HG02588 (cell line): ENCODE data around the gene TCF4.

ENCODE experiments used
- ATAC-seq: cut with Tn5 transposase; IDR thresholded peaks from one replicate; pipeline ENCODE4 v1.9.1; 2021; ENCODE audit warnings: mild to moderate bottlenecking, moderate library complexity; ENCODE audit not compliant: unreplicated experiment

Gene TCF4

DNA sequence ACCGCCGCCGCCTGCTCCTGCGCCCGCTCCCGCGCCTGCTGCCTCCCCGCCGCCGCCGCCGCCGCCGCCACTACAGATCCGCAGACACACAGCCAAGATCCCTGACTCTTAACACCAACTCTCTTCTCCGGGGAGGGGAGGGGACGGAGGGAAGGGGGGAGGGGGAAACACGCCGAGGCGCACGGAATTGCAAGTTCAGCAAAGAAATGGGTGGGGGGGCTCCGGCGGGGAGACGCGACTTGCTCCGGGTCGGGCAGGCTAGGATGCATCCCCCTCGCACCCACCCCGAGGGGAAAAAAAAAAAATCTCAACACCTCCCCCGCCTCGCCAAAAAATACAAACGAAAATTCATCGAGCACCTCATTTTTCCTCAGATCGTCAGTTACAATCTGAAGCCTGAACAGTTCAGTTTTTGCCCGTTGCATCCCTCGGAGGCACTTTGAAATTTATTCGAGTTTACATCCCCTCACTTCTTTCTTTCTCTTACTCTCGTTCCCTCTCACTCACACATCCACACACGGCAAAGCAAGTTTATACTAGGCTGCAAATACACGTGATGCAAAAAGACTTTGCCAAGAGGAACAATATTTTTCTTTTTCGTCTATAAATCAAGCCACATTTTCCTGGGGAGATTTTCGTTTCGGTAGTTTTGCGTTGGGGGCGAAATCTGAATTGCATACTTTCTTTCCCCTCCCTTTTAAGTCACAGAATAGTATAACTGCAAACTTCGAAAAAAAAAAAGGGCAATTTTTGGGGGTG is at the start of gene TCF4:
TCF4 (minus strand) TSS at position 82 of the 759 bp plus-strand sequence. CDS start 1,076 bp downstream, outside the sequence.
- ATAC-seq = no peak

DNA sequence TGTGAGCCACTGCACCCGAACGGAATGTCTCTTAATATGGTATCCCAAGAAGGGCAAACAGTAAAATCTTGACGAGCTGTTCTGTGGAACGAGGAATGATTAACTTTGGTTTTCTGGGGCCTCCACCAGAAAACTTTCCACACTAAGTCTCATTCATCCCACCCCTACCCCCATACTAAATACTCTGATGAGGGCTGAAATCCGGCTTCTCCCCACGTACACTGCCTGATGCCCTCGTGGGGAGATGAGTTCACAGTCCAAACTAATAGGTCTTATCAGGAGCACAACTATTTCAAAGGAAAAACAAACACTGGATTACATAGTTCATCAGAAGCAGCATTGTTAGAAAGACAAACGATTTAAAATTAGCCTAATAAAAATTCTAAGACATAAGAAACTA is 49.2 kb upstream of the TCF4 start:
- no peak for ATAC-seq

GRCh38 chr18:55635439-55635838 is 47.4 kb upstream of the TCF4 start:
- no peak for ATAC-seq

DNA sequence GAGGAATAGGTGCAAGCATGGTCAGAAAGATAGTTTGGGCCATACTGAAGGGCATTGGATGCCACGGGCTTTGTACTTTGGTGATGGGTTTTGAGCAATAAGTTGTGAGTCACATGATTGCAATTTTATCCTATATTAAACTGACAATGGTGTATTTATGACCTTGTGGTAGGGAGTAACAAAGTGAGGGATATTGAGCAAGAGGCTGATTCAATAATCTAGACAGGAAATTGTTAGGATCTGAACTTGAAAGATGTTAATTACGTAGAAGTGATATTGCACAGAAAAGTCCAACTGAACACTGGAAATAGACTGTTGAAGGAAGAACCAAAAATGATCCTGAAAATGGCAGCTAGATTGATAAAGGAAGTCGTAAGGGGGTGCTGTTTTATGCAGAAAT is 46.6 kb upstream of the TCF4 start:
- no peak for ATAC-seq

GRCh38 chr18:55633032-55633431 is 45.0 kb upstream of the TCF4 start:
- ATAC-seq = no peak

- no peak for ATAC-seq
Observed at GRCh38 chr18:55629133-55629532, 41.1 kb upstream of the TCF4 start.

DNA sequence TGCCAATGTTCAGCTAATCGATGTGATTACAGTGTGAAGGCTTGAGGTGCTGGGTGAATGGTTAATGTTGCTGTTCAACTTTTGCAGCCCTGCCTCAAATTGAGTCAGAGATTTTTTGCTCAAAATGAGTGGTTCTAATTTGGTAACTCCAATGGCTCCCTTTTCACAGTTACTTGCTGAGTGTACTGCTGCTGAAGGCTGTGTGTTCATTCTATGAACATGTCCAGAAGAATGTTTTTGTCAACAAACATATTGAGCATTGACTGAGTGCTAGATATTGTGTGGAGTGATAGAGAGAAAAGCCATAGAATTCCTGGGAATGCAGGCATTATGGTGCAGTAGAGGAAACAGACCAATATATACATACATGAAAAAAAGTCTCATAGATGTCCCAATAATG is 39.0 kb upstream of the TCF4 start:
- no peak for ATAC-seq

DNA sequence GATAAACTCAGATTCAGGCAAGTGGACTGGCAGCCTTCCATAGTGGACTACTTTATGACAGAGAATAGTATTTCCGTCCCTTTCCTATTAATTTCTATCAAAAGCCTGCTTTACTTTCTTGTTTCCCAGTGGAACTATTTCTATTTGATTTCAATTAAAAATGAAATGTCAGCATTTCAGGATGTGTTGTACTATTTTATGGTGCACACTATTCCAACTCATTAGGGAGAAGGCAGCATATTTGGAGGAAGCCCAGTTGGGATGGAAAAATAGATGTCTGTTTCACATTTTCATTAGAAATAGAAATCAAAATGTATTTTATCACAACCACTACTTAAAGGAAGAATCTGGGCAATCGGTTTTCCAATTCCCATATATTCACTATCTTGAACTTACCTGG is 37.9 kb upstream of the TCF4 start:
- ATAC-seq = no peak

GRCh38 chr18:55623626-55624025 is 35.6 kb upstream of the TCF4 start:
- ATAC-seq = no peak

DNA sequence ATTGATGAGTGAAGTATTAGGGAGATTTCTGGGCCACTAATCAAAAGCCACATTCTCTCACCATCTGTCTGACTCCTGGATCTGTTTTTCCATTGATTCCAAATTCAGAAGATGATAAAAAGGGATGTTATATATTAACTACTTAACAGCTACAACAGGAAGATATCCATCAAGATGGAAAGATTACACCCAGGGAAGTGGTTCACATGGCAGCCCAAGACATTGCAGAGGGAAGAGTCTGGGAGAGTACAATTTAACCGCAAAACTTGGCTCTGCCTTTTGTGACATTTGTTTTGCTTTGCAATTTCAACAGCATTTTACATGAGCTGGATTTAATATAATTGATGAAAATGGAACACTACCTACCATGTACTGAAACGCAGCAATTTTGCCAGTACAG is 22.5 kb upstream of the TCF4 start:
- no peak for ATAC-seq

- no peak for ATAC-seq
Observed at GRCh38 chr18:55609160-55609825, 21.3 kb upstream of the TCF4 start.

DNA sequence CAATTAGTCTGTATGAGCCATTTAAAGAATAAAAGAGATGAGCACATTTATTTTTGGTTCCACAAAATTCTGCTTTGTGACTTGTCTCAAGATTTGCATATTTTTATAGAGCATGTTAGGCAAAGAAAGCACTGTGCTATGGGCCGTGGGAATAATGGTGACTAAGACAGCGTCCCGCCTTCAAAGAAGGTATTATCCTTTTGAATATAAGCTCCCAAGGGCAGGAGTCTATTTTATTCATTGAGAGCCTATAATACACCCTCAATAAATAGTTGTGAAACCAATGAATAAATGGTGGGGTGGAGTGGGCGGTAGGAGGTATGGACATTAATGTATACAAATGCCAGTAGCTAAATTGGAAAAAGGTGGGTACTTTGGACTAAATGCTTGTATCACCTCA is 20.5 kb upstream of the TCF4 start:
- no peak for ATAC-seq

GRCh38 chr18:55607773-55608172 is 19.8 kb upstream of the TCF4 start:
- no peak for ATAC-seq

- peak; percentile 73 for ATAC-seq
Observed at GRCh38 chr18:55605733-55606338, 17.8 kb upstream of the TCF4 start.

- no peak for ATAC-seq
Observed at GRCh38 chr18:55603775-55604174, 15.8 kb upstream of the TCF4 start.

GRCh38 chr18:55593888-55594287 is 5.9 kb upstream of the TCF4 start:
- ATAC-seq = no peak

DNA sequence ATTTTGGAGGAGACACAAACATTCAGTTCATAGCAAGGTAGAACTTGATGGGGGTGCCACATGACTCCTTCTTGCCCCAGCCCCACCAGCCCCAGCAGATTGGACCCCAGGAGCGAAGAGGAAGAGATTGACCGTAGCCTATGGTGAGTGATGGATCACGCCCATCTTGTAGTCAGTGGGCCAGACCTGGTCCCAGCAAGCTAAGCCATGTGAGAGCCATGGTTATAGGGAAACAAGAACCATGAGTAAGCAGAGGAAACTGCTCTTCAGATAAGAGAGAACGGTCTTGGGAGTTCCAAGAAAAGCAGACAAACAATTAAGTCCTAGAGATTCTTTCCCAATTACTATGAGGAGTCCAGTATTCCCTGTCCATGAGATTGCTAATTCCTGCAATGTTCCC is 4.6 kb upstream of the TCF4 start:
- no peak for ATAC-seq

GRCh38 chr18:55592106-55592505 is 4.1 kb upstream of the TCF4 start:
- no peak for ATAC-seq

GRCh38 chr18:55589625-55590291 is 1.8 kb upstream of the TCF4 start:
- ATAC-seq = peak; percentile 88

- ATAC-seq = no peak
Observed at GRCh38 chr18:55588870-55589595, 1.0 kb upstream of the TCF4 start.
